GM19239 (cell line): ENCODE data around the gene SLC4A8.

Experiments used
- DNase-seq: peaks from one replicate; pipeline ENCODE4 v3.0.0; 2011; ENCODE audit warnings: low spot score; ENCODE audit not compliant: insufficient read length
- FAIRE-seq: peaks from 2 replicates; lab custom pipeline; 2011; peaks lifted over from hg19 to GRCh38; lab: Jason Lieb, UNC

SLC4A8 gene

DNA sequence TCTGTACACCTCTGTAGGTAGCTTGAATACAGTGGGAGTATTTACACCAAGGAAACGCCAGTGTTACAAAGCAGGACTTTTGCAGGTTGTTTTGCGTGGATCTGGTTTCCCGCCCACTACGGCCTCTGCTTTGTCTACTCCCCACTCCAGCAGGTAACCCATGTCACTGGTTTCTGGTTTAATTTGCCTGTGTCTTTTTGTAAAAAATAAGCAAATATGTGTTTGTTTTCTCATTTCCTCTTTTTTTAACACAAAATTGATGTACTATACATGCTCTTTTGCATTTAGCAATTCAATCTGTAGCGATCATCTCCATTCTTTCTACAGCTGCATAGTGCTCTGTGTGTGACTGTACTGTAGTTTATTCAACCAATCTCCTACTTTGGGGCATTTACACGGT, 123.0 kb downstream of the SLC4A8 start:
- DNase-seq (no peak), FAIRE-seq (no peak)

DNA sequence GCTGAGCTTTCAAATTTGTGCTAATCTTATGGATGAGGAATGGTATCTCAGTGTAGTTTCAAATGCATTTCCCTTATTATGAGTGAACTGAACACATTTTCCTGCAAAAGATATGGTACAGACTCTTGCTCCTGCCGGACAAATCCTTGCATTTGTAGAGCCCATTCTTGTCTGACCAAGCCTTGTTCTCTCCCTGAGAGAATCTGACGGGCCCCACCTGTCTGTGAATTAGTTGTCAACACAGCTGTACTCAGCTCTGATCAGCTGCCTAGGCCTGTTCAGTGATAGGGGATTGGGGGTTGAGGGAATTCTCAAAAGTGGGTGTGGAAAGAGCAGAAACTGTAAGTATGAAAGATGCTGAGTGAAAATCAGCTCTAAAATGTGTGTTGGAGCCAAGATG, 123.6 kb downstream of the SLC4A8 start:
- DNase-seq (no peak), FAIRE-seq (no peak)

DNA sequence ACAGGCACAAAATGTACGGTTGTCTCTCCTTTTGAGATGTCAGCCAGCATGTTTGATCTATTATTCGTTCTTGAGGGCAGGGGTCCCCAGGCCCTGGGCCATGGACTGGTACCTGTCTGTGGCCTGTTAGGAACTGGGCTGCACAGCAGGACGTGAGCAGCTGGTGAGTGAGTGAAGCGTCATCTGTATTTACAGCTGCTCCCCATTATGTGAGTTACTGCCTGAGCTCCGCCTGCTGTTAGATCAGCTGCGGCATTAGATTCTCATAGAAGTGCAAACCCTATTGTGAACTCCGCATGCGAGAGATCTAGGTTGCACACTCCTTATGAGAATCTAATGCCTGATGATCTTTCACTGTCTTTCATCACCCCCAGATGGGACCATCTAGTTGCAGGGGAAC, 125.0 kb downstream of the SLC4A8 start:
- DNase-seq = no peak
- FAIRE-seq = no peak
